A549 treated with ZK216348 at 1 μM for 4 hours (cell line): ENCODE data around the gene FAM222B. TPM values are rescaled to one million over a fixed set of nuclear protein-coding genes. Genes with fewer than 3 reads are reported as not detected.

Experiments
- total RNA-seq: library from RNA; stranded (reverse); fragments of 200-300 nt; extraction: Qiagen RNA extraction; gene quantifications from 5 replicates; pipeline ENCODE4 v1.2.3, GENCODE V29; 2022; ENCODE audit warnings: low read depth

FAM222B gene
- total RNA-seq: 26.8 to 41.1 TPM (median 35.3 TPM) in 5 replicates

GRCh38 chr17:28842282-28843012 lies at the start of gene FAM222B:
Gene FAM222B, minus strand, starts transcription at chr17:28842790. Its CDS starts 76,123 bp downstream, at chr17:28766667.

GRCh38 chr17:28854457-28855335 lies 12.1 kb upstream of the FAM222B start, which contains the start of gene ERAL1:
Gene ERAL1, plus strand, starts transcription at chr17:28855016. Its CDS starts 19 bp downstream, at chr17:28855035.

GRCh38 chr17:28743243-28744103 lies 99.1 kb downstream of the FAM222B start, which contains the start of gene TRAF4:
Gene TRAF4, plus strand, starts transcription at chr17:28744011. Its CDS starts 102 bp downstream, at chr17:28744113.

GRCh38 chr17:28728364-28729200 lies 114.0 kb downstream of the FAM222B start, which contains the start of gene NEK8:
Gene NEK8, plus strand, starts transcription at chr17:28728788. Its CDS starts 26 bp downstream, at chr17:28728814.

GRCh38 chr17:28726226-28726626 lies 116.4 kb downstream of the FAM222B start, which contains the start of gene TLCD1:
Gene TLCD1, minus strand, starts transcription at chr17:28726233. Its CDS starts 136 bp downstream, at chr17:28726097.

GRCh38 chr17:28717578-28718332 lies 124.8 kb downstream of the FAM222B start, which contains the start of gene RAB34:
Gene RAB34, minus strand, starts transcription at chr17:28717868. Its CDS starts 602 bp downstream, at chr17:28717266.

GRCh38 chr17:28711723-28712031 lies 130.9 kb downstream of the FAM222B start, which contains the start of gene PROCA1:
Gene PROCA1, minus strand, starts transcription at chr17:28711888. Its CDS starts 228 bp downstream, at chr17:28711660.

Other genes with a start within 250 kb of the FAM222B start
- gene SPAG5, start 243.8 kb downstream of the FAM222B start, total RNA-seq: 76.7 to 85.2 TPM (median 79.1 TPM) in 5 replicates
- gene RSKR, start 228.6 kb downstream of the FAM222B start, total RNA-seq: 2.9 to 5.4 TPM (median 4.7 TPM) in 5 replicates
- gene BLTP2, start 197.6 kb downstream of the FAM222B start, total RNA-seq: 61.0 to 66.2 TPM (median 61.5 TPM) in 5 replicates
- 67.9 to 89.2 TPM (median 82.9 TPM) in 5 replicates for gene SDF2, start 180.9 kb downstream of the FAM222B start, total RNA-seq
- 60.7 to 79.0 TPM (median 77.6 TPM) in 5 replicates for gene SUPT6H, start 180.6 kb downstream of the FAM222B start, total RNA-seq
- gene PROCA1, start 130.9 kb downstream of the FAM222B start, total RNA-seq: 1.1 to 1.8 TPM (median 1.4 TPM) in 5 replicates
- gene RAB34, start 124.9 kb downstream of the FAM222B start, total RNA-seq: 209 to 253 TPM (median 243 TPM) in 5 replicates
- gene RPL23A, start 122.8 kb downstream of the FAM222B start, total RNA-seq: 1,899 to 3,039 TPM (median 2,180 TPM) in 5 replicates
- 31.0 to 54.2 TPM (median 46.9 TPM) in 5 replicates for gene TLCD1, start 116.6 kb downstream of the FAM222B start, total RNA-seq
- 2.2 to 5.0 TPM (median 4.8 TPM) in 5 replicates for gene NEK8, start 114.0 kb downstream of the FAM222B start, total RNA-seq
- gene TRAF4, start 98.8 kb downstream of the FAM222B start, total RNA-seq: 41.3 to 86.1 TPM (median 77.9 TPM) in 5 replicates
- gene ERAL1, start 12.2 kb upstream of the FAM222B start, total RNA-seq: 65.8 to 89.5 TPM (median 86.6 TPM) in 5 replicates
- 68.0 to 96.9 TPM (median 85.9 TPM) in 5 replicates for gene FLOT2, start 54.9 kb upstream of the FAM222B start, total RNA-seq
- gene DHRS13, start 60.3 kb upstream of the FAM222B start, total RNA-seq: 3.9 to 6.9 TPM (median 6.5 TPM) in 5 replicates
- 26.8 to 38.9 TPM (median 33.7 TPM) in 5 replicates for gene PHF12, start 108.7 kb upstream of the FAM222B start, total RNA-seq
- gene SEZ6, start 163.2 kb upstream of the FAM222B start, total RNA-seq: not detected in 5 replicates
- gene PIPOX, start 200.4 kb upstream of the FAM222B start, total RNA-seq: 0.15 to 0.35 TPM in 2 of 5 replicates, not detected in the others